GM06990 (cell line): Measurements from ENCODE around the gene FCN3.

Experiments used
- DNase-seq: peaks from one replicate; pipeline ENCODE4 v3.0.0-alpha.2; 2011; ENCODE audit not compliant: insufficient read length; ENCODE audit errors: extremely low read depth
- H3K27me3 ChIP-seq: replicated peaks from 2 replicates; pipeline ENCODE4 v1.6.0; 2011; ENCODE audit warnings: low read length; ENCODE audit not compliant: control insufficient read depth, insufficient read depth
- H3K36me3 ChIP-seq: 2 replicates; pipeline ENCODE4 v1.5.1; 2011; ENCODE audit warnings: low read length; ENCODE audit not compliant: control insufficient read depth, insufficient read depth
- H3K4me3 ChIP-seq: replicated peaks from 2 replicates; pipeline ENCODE4 v1.5.1; 2011; ENCODE audit warnings: low read depth, mild to moderate bottlenecking, control low read depth, low read length
- TF ChIP-seq, protein P1 (sequence below): IDR thresholded peaks from 2 replicates; pipeline ENCODE4 v1.5.1; 2011; ENCODE audit warnings: low read length, control low read depth, mild to moderate bottlenecking, inconsistent platforms; ENCODE audit not compliant: insufficient read depth, poor library complexity, severe bottlenecking

FCN3 gene

DNA sequence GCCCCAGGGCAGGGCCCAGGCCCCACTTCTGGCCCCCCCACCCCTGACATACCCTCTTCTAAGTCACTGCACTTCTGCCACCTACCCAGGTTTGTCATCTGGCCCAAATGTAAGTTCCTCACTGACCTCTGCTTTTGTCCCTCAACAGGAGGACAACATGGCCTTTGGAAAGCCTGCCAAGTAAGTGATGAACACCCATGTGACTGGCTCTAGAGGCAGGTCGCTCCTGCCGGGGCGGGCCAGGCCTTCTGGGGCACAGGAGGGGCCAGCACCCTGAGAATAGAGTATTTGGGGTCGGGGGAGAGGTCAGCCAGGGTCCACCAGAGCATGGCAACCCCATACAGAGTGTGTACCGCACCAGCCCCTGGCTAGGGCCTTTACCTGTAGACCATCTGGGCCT is 42.7 kb downstream of the FCN3 start:
- no peak overlapping the region for H3K4me3 ChIP-seq
- no peaks in the 10 kb centered on the region for H3K27me3 ChIP-seq
- peaks cover 48% of the 10 kb centered on the region for H3K36me3 ChIP-seq
- no peak for DNase-seq
- TF ChIP-seq, protein P1, sequence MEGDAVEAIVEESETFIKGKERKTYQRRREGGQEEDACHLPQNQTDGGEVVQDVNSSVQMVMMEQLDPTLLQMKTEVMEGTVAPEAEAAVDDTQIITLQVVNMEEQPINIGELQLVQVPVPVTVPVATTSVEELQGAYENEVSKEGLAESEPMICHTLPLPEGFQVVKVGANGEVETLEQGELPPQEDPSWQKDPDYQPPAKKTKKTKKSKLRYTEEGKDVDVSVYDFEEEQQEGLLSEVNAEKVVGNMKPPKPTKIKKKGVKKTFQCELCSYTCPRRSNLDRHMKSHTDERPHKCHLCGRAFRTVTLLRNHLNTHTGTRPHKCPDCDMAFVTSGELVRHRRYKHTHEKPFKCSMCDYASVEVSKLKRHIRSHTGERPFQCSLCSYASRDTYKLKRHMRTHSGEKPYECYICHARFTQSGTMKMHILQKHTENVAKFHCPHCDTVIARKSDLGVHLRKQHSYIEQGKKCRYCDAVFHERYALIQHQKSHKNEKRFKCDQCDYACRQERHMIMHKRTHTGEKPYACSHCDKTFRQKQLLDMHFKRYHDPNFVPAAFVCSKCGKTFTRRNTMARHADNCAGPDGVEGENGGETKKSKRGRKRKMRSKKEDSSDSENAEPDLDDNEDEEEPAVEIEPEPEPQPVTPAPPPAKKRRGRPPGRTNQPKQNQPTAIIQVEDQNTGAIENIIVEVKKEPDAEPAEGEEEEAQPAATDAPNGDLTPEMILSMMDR: no peak

- TF ChIP-seq, protein P1: no peak
- no peak overlapping the region for H3K4me3 ChIP-seq
- peaks cover 47% of the 10 kb centered on the region for H3K36me3 ChIP-seq
- no peaks in the 10 kb centered on the region for H3K27me3 ChIP-seq
- no peak for DNase-seq
Measured at GRCh38 chr1:27331426-27331825, 43.2 kb downstream of the FCN3 start.

GRCh38 chr1:27330786-27331185 is 43.8 kb downstream of the FCN3 start:
- H3K4me3 ChIP-seq: no peak overlapping the region
- no peak for DNase-seq
- no peaks in the 10 kb centered on the region for H3K27me3 ChIP-seq
- TF ChIP-seq, protein P1: no peak
- H3K36me3 ChIP-seq: peaks cover 42% of the 10 kb centered on the region

GRCh38 chr1:27327964-27328363 is 46.7 kb downstream of the FCN3 start:
- no peaks in the 10 kb centered on the region for H3K27me3 ChIP-seq
- TF ChIP-seq, protein P1: no peak
- H3K4me3 ChIP-seq: no peak overlapping the region
- no peak for DNase-seq
- H3K36me3 ChIP-seq: peaks cover 30% of the 10 kb centered on the region

DNA sequence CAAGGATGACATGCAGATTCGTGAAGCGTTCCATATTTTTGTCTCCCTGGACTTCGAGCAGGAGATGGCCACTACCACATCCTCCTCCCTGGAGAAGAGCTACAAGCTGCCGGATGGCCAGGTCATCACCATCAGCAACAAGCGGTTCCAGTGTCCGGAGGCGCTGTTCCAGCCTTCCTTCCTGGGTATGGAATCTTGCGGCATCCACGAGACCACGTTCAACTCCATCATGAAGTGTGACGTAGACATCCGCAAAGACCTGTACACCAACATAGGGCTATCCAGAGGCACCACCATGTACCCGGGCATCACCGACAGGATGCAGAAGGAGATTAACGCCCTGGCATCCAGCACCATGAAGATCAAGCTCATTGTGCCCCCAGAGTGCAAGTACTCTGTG is 49.3 kb downstream of the FCN3 start:
- TF ChIP-seq, protein P1: no peak
- Histone ChIP-seq H3K36me3 (peaks cover 12% of the 10 kb centered on the region), H3K27me3 (no peaks in the 10 kb centered on the region), H3K4me3 (no peak overlapping the region)
- no peak for DNase-seq

DNA sequence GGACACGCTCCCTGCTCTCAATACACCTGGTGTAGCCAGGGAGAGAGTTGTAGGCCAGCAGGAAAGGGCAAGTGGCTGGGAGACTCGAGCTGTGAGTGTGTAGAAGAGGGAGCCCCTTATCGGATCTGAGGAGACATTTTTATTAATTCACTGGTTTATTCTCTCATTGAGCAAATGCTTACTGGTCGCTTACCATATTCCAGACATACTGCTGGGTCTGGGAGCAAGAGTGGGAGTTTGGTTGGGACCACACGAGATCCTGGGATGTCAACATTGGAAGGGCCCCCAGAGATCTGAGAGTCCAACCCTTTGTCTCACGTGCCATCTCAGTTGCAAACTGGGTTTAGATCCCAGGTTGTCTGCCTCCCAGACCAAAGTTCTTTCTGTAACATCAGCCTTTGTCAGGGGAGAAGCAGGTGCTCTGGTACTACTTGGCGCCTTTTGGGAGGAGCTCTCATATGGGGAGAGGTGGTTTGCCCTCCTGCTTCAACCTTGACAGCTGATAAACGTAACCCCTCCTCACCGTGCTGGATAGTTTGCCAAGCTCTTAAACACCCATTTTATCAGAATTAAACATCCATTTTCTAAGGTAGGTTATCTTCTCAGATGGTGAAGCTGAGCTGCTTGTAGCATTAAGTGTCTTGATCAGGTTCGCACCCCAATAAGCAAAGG is 51.9 kb downstream of the FCN3 start:
- H3K36me3 ChIP-seq: peaks cover 11% of the 10 kb centered on the region
- no peaks in the 10 kb centered on the region for H3K27me3 ChIP-seq
- DNase-seq: no peak
- peak overlapping the region; percentile 98 for H3K4me3 ChIP-seq
- TF ChIP-seq, protein P1: no peak
